Measurements from ENCODE around the gene CAV3.

DNA sequence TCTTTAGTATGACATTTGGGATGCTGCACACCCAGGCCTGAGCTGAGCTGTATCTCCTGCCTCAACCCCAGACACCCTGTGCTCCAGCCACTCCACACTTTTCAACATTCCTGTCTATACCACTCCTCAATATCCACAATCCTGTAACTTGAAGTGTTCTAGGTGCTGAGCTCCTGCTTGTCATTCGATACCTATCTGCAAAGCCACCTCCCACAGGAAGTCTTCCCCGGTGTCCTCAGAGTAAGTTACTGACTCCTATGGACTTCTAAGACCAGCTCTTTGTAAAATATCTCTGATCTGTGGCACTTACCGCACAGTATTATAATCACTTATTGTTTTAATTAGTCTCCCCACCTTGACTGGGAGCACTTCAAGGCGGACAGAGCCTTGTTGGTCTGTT is 1.2 kb upstream of the CAV3 start:
- TF ChIP-seq, protein P1, sequence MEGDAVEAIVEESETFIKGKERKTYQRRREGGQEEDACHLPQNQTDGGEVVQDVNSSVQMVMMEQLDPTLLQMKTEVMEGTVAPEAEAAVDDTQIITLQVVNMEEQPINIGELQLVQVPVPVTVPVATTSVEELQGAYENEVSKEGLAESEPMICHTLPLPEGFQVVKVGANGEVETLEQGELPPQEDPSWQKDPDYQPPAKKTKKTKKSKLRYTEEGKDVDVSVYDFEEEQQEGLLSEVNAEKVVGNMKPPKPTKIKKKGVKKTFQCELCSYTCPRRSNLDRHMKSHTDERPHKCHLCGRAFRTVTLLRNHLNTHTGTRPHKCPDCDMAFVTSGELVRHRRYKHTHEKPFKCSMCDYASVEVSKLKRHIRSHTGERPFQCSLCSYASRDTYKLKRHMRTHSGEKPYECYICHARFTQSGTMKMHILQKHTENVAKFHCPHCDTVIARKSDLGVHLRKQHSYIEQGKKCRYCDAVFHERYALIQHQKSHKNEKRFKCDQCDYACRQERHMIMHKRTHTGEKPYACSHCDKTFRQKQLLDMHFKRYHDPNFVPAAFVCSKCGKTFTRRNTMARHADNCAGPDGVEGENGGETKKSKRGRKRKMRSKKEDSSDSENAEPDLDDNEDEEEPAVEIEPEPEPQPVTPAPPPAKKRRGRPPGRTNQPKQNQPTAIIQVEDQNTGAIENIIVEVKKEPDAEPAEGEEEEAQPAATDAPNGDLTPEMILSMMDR (IDR thresholded peaks at IDR 0.05; ENCODE audit: insufficient read depth, low read length, poor library complexity, severe bottlenecking) = no peak
- no peak for TF ChIP-seq EZH2phosphoT487 (conservative IDR thresholded peaks at IDR 0.05; ENCODE audit: low read length)
